GM23338 (cell line): ENCODE data around the gene APOL1. TPM values are rescaled to one million over a fixed set of nuclear protein-coding genes. Genes with fewer than 3 reads are reported as not detected.

Experiments
- ATAC-seq: fragments of 200-7000 bp; cut with Tn5 transposase; 3 replicates; pipeline ENCODE4 v1.9.1; 2020
- DNase-seq: peaks from one replicate; pipeline ENCODE4 v3.0.0-alpha.2; 2015; ENCODE audit warnings: low spot score
- H2AFZ ChIP-seq: fragments of 200-600 bp; sonication (generic); 2 replicates; pipeline ENCODE4 v1.8.0; 2016; ENCODE audit warnings: antibody characterized with exemption, mild to moderate bottlenecking, moderate library complexity
- H3F3A ChIP-seq: fragments of 200-600 bp; sonication (generic); replicated peaks from 2 replicates; pipeline ENCODE4 v1.8.0; 2017; ENCODE audit warnings: antibody characterized with exemption, mixed run types, low read depth
- H3K27ac ChIP-seq: fragments of 200-600 bp; sonication (generic); 2 replicates; pipeline ENCODE4 v1.6.1; 2016; ENCODE audit warnings: low read depth
- H3K27me3 ChIP-seq: fragments of 200-600 bp; sonication (generic); 2 replicates; pipeline ENCODE4 v1.8.0; 2016; ENCODE audit warnings: mild to moderate bottlenecking, mixed run types, moderate library complexity; ENCODE audit not compliant: insufficient read depth
- H3K36me3 ChIP-seq: fragments of 200-600 bp; sonication (generic); 2 replicates; pipeline ENCODE4 v1.8.0; 2016; ENCODE audit warnings: mild to moderate bottlenecking; ENCODE audit not compliant: insufficient read depth
- H3K4me1 ChIP-seq: fragments of 200-600 bp; sonication (generic); 2 replicates; pipeline ENCODE4 v1.8.0; 2016; ENCODE audit warnings: mild to moderate bottlenecking, moderate library complexity; ENCODE audit not compliant: insufficient read depth
- H3K4me2 ChIP-seq: fragments of 200-600 bp; sonication (generic); 2 replicates; pipeline ENCODE4 v1.7.1; 2017; ENCODE audit warnings: mixed run types
- H3K4me3 ChIP-seq: fragments of 200-600 bp; sonication (generic); 2 replicates; pipeline ENCODE4 v1.6.1; 2016; ENCODE audit warnings: mixed run types
- H3K79me2 ChIP-seq: fragments of 200-600 bp; sonication (generic); replicated peaks from 2 replicates; pipeline ENCODE4 v1.8.0; 2017; ENCODE audit warnings: mild to moderate bottlenecking; ENCODE audit not compliant: insufficient read depth
- H3K9me2 ChIP-seq: fragments of 200-600 bp; sonication (generic); 2 replicates; pipeline ENCODE4 v1.8.0; 2017; ENCODE audit not compliant: insufficient read depth
- H4K20me1 ChIP-seq: fragments of 200-600 bp; sonication (generic); replicated peaks from 2 replicates; pipeline ENCODE4 v1.8.0; 2017; ENCODE audit warnings: mild to moderate bottlenecking; ENCODE audit not compliant: insufficient read depth
- H3K27ac Mint-ChIP-seq: 2 replicates; pipeline ENCODE4 v1.8.0; 2020; ENCODE audit warnings: inconsistent platforms, mild to moderate bottlenecking, moderate library complexity, mixed read lengths
- H3K27me3 Mint-ChIP-seq: 3 replicates; pipeline ENCODE4 v1.8.0; 2022; ENCODE audit warnings: low read depth, mild to moderate bottlenecking, moderate library complexity, mixed read lengths, inconsistent platforms; ENCODE audit not compliant: insufficient read depth, poor library complexity
- H3K36me3 Mint-ChIP-seq: 3 replicates; pipeline ENCODE4 v1.8.0; 2021; ENCODE audit warnings: low read depth, mild to moderate bottlenecking, inconsistent platforms, moderate library complexity, mixed read lengths
- H3K4me1 Mint-ChIP-seq: 3 replicates; pipeline ENCODE4 v1.8.0; 2020; ENCODE audit warnings: mild to moderate bottlenecking, inconsistent platforms, mixed read lengths
- H3K4me3 Mint-ChIP-seq: 3 replicates; pipeline ENCODE4 v1.8.0; 2021; ENCODE audit warnings: moderate library complexity, mild to moderate bottlenecking, inconsistent platforms, mixed read lengths
- H3K9me3 Mint-ChIP-seq: 3 replicates; pipeline ENCODE4 v1.8.0; 2020; ENCODE audit warnings: moderate library complexity, mild to moderate bottlenecking, inconsistent platforms, mixed read lengths
- CREB1 ChIP-seq: fragments of 250-450 bp; sonication (Bioruptor Pico); IDR thresholded peaks from 2 replicates; pipeline ENCODE4 v1.5.0; 2020; ENCODE audit warnings: low read depth, mild to moderate bottlenecking, moderate library complexity
- ETS1 ChIP-seq: IDR thresholded peaks from 2 replicates; pipeline ENCODE4 v1.6.1; 2016; ENCODE audit warnings: antibody characterized with exemption
- EZH2 ChIP-seq: fragments of 200-600 bp; sonication (generic); IDR thresholded peaks from one replicate; pipeline ENCODE4 v1.8.0; 2017; ENCODE audit warnings: antibody characterized with exemption, mild to moderate bottlenecking, low read depth; ENCODE audit not compliant: unreplicated experiment
- EZH2phosphoT487 ChIP-seq: fragments of 200-600 bp; sonication (generic); IDR thresholded peaks from one replicate; pipeline ENCODE4 v1.8.1; 2018; ENCODE audit warnings: antibody characterized with exemption; ENCODE audit not compliant: unreplicated experiment
- JUNB ChIP-seq: IDR thresholded peaks from one replicate; pipeline ENCODE4 v1.6.1; 2016; ENCODE audit warnings: antibody characterized with exemption; ENCODE audit not compliant: unreplicated experiment
- NANOG ChIP-seq: IDR thresholded peaks from 2 replicates; pipeline ENCODE4 v1.6.1; 2016; ENCODE audit warnings: antibody characterized with exemption, borderline replicate concordance
- POLR2AphosphoS5 ChIP-seq: IDR thresholded peaks from 2 replicates; pipeline ENCODE4 v1.6.1; 2016; ENCODE audit warnings: antibody characterized with exemption, low read depth
- STAT1 ChIP-seq: IDR thresholded peaks from one replicate; pipeline ENCODE4 v1.6.1; 2016; ENCODE audit warnings: antibody characterized with exemption; ENCODE audit not compliant: unreplicated experiment
- ZNF114 ChIP-seq: fragments of 250-450 bp; sonication (Bioruptor Pico); IDR thresholded peaks from 2 replicates; pipeline ENCODE4 v1.5.0; 2020; ENCODE audit warnings: mild to moderate bottlenecking, moderate library complexity
- ZNF331 ChIP-seq: fragments of 250-450 bp; sonication (Bioruptor Pico); IDR thresholded peaks from 2 replicates; pipeline ENCODE4 v1.5.0; 2020; ENCODE audit warnings: low read depth, mild to moderate bottlenecking, moderate library complexity
- polyA plus RNA-seq: library from polyadenylated mRNA; unstranded; fragments of >200 nt; fragmentation: Nextera tagmentation; extraction: Ambion mirVana; gene quantifications from 2 replicates; pipeline ENCODE4 v1.2.1, GENCODE V29; 2016
- total RNA-seq: library from RNA; depleted of rRNA; stranded (reverse); fragments of >200 nt; shearing (Covaris generic); gene quantifications from 2 replicates; pipeline ENCODE4 v1.2.3, GENCODE V29; 2014
- TF ChIP-seq, protein P1 (sequence below): IDR thresholded peaks from one replicate; pipeline ENCODE4 v1.6.1; 2018; ENCODE audit warnings: antibody characterized with exemption; ENCODE audit not compliant: unreplicated experiment
- TF ChIP-seq, protein P2 (sequence below), 2 experiments: fragments of 200-600 bp in 1 of 2; sonication (generic) in 1 of 2; conservative IDR thresholded peaks; 2 replicates each; pipeline versions ENCODE4 v1.5.1 to v1.6.1; 2016 to 2017; ENCODE audit warnings: antibody characterized with exemption in 2 of 2, low read depth in 2 of 2, mild to moderate bottlenecking in 2 of 2, moderate library complexity in 1 of 2
- TF ChIP-seq, protein P3 (sequence below): fragments of 250-450 bp; sonication (Bioruptor Pico); IDR thresholded peaks from 2 replicates; pipeline ENCODE4 v1.5.0; 2020; ENCODE audit warnings: mild to moderate bottlenecking, moderate library complexity

The APOL1 gene
- total and polyA plus RNA-seq, 2 experiments from 2014 or later, result 0.11 TPM; not detected in 1

DNA sequence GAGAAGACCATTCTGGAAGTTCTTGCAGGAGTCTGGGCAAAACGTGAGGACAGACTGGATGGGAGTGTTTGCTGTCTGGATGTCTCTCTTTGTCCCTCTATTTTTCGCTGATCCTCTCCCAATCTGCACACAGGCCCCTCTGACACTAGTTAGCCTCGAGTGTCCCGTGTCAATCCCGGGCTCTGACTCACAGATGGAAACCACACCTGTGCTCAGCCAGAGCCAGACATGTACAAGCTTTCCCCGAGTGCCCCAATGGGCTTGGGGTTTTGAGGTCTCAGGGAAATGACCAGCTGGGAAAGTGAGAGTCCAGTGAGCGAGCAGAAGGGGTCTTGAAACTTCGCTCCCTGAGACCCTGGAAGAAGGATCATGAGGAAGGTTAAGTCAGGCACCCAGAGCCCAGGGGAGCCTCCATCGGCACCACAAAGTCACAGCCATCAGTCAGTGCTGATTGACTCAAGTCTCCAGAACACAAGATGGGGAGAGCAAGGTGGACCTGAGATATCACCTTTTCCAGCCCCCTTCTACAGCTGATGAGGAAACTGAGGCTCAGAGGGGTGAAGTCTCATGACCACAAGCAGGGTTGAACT, 27.5 kb upstream of the APOL1 start:
- peaks cover 11% of the 10 kb centered on the region; the same call in 2 of the 3 replicates for H3K4me1 Mint-ChIP-seq

More for the DNA sequence above, 27.5 kb upstream of the APOL1 start:
- Histone ChIP-seq H3F3A (no peaks in the 10 kb centered on the region), H3K27me3 (no peaks in the 10 kb centered on the region), H3K36me3 (no peaks in the 10 kb centered on the region), H3K4me3 (no peak overlapping the region), H2AFZ (no peak overlapping the region), H3K27ac (no peak overlapping the region), H4K20me1 (no peaks in the 10 kb centered on the region), H3K4me1 (peaks cover 3% of the 10 kb centered on the region; the same call in 1 of the 2 replicates), H3K4me2 (no peak overlapping the region), H3K79me2 (no peaks in the 10 kb centered on the region), H3K9me2 (no peaks in the 10 kb centered on the region)
- Mint-ChIP-seq H3K4me3 (no peak overlapping the region), H3K27ac (no peak overlapping the region), H3K9me3 (no peaks in the 10 kb centered on the region; the same call in 2 of the 3 replicates), H3K27me3 (peaks cover 8% of the 10 kb centered on the region), H3K36me3 (peaks cover 26% of the 10 kb centered on the region)
- ATAC-seq, result no peak
- TF ChIP-seq CREB1 (CRISPR knock-in tag), result no peak
- no peak for TF ChIP-seq EZH2
- TF ChIP-seq, protein P1, sequence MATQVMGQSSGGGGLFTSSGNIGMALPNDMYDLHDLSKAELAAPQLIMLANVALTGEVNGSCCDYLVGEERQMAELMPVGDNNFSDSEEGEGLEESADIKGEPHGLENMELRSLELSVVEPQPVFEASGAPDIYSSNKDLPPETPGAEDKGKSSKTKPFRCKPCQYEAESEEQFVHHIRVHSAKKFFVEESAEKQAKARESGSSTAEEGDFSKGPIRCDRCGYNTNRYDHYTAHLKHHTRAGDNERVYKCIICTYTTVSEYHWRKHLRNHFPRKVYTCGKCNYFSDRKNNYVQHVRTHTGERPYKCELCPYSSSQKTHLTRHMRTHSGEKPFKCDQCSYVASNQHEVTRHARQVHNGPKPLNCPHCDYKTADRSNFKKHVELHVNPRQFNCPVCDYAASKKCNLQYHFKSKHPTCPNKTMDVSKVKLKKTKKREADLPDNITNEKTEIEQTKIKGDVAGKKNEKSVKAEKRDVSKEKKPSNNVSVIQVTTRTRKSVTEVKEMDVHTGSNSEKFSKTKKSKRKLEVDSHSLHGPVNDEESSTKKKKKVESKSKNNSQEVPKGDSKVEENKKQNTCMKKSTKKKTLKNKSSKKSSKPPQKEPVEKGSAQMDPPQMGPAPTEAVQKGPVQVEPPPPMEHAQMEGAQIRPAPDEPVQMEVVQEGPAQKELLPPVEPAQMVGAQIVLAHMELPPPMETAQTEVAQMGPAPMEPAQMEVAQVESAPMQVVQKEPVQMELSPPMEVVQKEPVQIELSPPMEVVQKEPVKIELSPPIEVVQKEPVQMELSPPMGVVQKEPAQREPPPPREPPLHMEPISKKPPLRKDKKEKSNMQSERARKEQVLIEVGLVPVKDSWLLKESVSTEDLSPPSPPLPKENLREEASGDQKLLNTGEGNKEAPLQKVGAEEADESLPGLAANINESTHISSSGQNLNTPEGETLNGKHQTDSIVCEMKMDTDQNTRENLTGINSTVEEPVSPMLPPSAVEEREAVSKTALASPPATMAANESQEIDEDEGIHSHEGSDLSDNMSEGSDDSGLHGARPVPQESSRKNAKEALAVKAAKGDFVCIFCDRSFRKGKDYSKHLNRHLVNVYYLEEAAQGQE, result no peak
- no peak for TF ChIP-seq JUNB
- TF ChIP-seq ZNF114 (CRISPR knock-in tag), result no peak
- TF ChIP-seq, protein P2, sequence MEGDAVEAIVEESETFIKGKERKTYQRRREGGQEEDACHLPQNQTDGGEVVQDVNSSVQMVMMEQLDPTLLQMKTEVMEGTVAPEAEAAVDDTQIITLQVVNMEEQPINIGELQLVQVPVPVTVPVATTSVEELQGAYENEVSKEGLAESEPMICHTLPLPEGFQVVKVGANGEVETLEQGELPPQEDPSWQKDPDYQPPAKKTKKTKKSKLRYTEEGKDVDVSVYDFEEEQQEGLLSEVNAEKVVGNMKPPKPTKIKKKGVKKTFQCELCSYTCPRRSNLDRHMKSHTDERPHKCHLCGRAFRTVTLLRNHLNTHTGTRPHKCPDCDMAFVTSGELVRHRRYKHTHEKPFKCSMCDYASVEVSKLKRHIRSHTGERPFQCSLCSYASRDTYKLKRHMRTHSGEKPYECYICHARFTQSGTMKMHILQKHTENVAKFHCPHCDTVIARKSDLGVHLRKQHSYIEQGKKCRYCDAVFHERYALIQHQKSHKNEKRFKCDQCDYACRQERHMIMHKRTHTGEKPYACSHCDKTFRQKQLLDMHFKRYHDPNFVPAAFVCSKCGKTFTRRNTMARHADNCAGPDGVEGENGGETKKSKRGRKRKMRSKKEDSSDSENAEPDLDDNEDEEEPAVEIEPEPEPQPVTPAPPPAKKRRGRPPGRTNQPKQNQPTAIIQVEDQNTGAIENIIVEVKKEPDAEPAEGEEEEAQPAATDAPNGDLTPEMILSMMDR (conservative IDR thresholded peaks at IDR 0.05; ENCODE audit: low read depth in 2 of 2), result no peak
- no peak for TF ChIP-seq NANOG
- TF ChIP-seq, protein P3, sequence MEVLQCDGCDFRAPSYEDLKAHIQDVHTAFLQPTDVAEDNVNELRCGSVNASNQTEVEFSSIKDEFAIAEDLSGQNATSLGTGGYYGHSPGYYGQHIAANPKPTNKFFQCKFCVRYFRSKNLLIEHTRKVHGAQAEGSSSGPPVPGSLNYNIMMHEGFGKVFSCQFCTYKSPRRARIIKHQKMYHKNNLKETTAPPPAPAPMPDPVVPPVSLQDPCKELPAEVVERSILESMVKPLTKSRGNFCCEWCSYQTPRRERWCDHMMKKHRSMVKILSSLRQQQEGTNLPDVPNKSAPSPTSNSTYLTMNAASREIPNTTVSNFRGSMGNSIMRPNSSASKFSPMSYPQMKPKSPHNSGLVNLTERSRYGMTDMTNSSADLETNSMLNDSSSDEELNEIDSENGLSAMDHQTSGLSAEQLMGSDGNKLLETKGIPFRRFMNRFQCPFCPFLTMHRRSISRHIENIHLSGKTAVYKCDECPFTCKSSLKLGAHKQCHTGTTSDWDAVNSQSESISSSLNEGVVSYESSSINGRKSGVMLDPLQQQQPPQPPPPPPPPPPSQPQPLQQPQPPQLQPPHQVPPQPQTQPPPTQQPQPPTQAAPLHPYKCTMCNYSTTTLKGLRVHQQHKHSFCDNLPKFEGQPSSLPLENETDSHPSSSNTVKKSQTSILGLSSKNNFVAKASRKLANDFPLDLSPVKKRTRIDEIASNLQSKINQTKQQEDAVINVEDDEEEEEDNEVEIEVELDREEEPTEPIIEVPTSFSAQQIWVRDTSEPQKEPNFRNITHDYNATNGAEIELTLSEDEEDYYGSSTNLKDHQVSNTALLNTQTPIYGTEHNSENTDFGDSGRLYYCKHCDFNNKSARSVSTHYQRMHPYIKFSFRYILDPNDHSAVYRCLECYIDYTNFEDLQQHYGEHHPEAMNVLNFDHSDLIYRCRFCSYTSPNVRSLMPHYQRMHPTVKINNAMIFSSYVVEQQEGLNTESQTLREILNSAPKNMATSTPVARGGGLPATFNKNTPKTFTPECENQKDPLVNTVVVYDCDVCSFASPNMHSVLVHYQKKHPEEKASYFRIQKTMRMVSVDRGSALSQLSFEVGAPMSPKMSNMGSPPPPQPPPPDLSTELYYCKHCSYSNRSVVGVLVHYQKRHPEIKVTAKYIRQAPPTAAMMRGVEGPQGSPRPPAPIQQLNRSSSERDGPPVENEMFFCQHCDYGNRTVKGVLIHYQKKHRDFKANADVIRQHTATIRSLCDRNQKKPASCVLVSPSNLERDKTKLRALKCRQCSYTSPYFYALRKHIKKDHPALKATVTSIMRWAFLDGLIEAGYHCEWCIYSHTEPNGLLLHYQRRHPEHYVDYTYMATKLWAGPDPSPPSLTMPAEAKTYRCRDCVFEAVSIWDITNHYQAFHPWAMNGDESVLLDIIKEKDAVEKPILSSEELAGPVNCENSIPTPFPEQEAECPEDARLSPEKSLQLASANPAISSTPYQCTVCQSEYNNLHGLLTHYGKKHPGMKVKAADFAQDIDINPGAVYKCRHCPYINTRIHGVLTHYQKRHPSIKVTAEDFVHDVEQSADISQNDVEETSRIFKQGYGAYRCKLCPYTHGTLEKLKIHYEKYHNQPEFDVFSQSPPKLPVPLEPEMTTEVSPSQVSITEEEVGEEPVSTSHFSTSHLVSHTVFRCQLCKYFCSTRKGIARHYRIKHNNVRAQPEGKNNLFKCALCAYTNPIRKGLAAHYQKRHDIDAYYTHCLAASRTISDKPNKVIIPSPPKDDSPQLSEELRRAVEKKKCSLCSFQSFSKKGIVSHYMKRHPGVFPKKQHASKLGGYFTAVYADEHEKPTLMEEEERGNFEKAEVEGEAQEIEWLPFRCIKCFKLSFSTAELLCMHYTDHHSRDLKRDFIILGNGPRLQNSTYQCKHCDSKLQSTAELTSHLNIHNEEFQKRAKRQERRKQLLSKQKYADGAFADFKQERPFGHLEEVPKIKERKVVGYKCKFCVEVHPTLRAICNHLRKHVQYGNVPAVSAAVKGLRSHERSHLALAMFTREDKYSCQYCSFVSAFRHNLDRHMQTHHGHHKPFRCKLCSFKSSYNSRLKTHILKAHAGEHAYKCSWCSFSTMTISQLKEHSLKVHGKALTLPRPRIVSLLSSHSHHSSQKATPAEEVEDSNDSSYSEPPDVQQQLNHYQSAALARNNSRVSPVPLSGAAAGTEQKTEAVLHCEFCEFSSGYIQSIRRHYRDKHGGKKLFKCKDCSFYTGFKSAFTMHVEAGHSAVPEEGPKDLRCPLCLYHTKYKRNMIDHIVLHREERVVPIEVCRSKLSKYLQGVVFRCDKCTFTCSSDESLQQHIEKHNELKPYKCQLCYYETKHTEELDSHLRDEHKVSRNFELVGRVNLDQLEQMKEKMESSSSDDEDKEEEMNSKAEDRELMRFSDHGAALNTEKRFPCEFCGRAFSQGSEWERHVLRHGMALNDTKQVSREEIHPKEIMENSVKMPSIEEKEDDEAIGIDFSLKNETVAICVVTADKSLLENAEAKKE, result no peak
- TF ChIP-seq STAT1, result no peak
- no peak for TF ChIP-seq ZNF331
- no peak for TF ChIP-seq POLR2AphosphoS5
- no peak for TF ChIP-seq ETS1
- no peak for TF ChIP-seq EZH2phosphoT487
- no peak for DNase-seq
